HEK293 (cell line): ENCODE results near the gene SDCBP2.

Experiments
- CTCF ChIA-PET: fragments of 350-600 bp; formaldehyde crosslinking; extraction: SDS; loops from one replicate; lab custom pipeline; 2021; ENCODE audit warnings: antibody characterized with exemption; lab: Yijun Ruan, JAX
- POLR2A ChIA-PET: fragments of 300-600 bp; formaldehyde crosslinking; extraction: SDS; loops from one replicate; lab custom pipeline; 2020; ENCODE audit warnings: antibody characterized with exemption, inconsistent platforms; lab: Yijun Ruan, JAX
- H3K27ac ChIP-seq: fragments of 200-500 bp; sonication (Bioruptor generic); 2 replicates; pipeline ENCODE4 v1.5.1; 2014; ENCODE audit warnings: low read depth, low read length, control low read depth, inconsistent platforms; ENCODE audit errors: extremely low read depth
- H3K36me3 ChIP-seq, 2 experiments: fragments of 200-500 bp in 1 of 2; sonication (Bioruptor generic) in 1 of 2; 1 replicate in 1 of 2; 2 replicates in 1 of 2; pipeline ENCODE4 v1.5.1; 2014 to 2017; ENCODE audit warnings: inconsistent platforms in 2 of 2, low read length in 2 of 2; ENCODE audit not compliant: control insufficient read depth in 2 of 2, insufficient read depth in 1 of 2
- H3K4me1 ChIP-seq: fragments of 200-500 bp; sonication (Bioruptor generic); 2 replicates; pipeline ENCODE4 v1.5.1; 2014; ENCODE audit warnings: mild to moderate bottlenecking, low read length, inconsistent platforms; ENCODE audit not compliant: control insufficient read depth, insufficient read depth
- H3K4me3 ChIP-seq: 2 replicates; pipeline ENCODE4 v1.5.1; 2011; ENCODE audit warnings: low read depth, mild to moderate bottlenecking, control low read depth, low read length, moderate library complexity
- H3K9me3 ChIP-seq: fragments of 200-500 bp; sonication (Bioruptor generic); 2 replicates; pipeline ENCODE4 v1.5.1; 2014; ENCODE audit warnings: low read depth, low read length, inconsistent platforms; ENCODE audit not compliant: control insufficient read depth, insufficient read depth
- INSM2 ChIP-seq: fragments of 450-650 bp; formaldehyde crosslinking; IDR thresholded peaks from 2 replicates; pipeline ENCODE4 v1.5.1; 2016; ENCODE audit warnings: missing biosample characterization, missing genetic modification characterization
- OVOL3 ChIP-seq: fragments of 450-650 bp; formaldehyde crosslinking; IDR thresholded peaks from 2 replicates; pipeline ENCODE4 v1.5.1; 2016; ENCODE audit warnings: missing biosample characterization, missing genetic modification characterization
- SCRT2 ChIP-seq: fragments of 450-650 bp; formaldehyde crosslinking; IDR thresholded peaks from 2 replicates; pipeline ENCODE4 v1.5.1; 2016; ENCODE audit warnings: missing biosample characterization, missing genetic modification characterization
- ZNF114 ChIP-seq: fragments of 450-650 bp; formaldehyde crosslinking; IDR thresholded peaks from 2 replicates; pipeline ENCODE4 v1.5.0; 2017; ENCODE audit warnings: missing biosample characterization, missing genetic modification characterization
- ZNF18 ChIP-seq: fragments of 450-650 bp; formaldehyde crosslinking; IDR thresholded peaks from 2 replicates; pipeline ENCODE4 v1.5.1; 2016; ENCODE audit warnings: missing biosample characterization, missing genetic modification characterization
- ZNF221 ChIP-seq: fragments of 450-650 bp; formaldehyde crosslinking; IDR thresholded peaks from 2 replicates; pipeline ENCODE4 v1.5.1; 2017; ENCODE audit warnings: missing biosample characterization, missing genetic modification characterization, borderline replicate concordance
- ZNF26 ChIP-seq: fragments of 450-650 bp; formaldehyde crosslinking; IDR thresholded peaks from 2 replicates; pipeline ENCODE4 v1.5.1; 2016; ENCODE audit warnings: missing biosample characterization, missing genetic modification characterization
- ZNF292 ChIP-seq: fragments of 450-650 bp; formaldehyde crosslinking; IDR thresholded peaks from 2 replicates; pipeline ENCODE4 v1.5.1; 2016; ENCODE audit warnings: low read depth, missing biosample characterization, missing genetic modification characterization, borderline replicate concordance
- ZNF324 ChIP-seq: fragments of 450-650 bp; formaldehyde crosslinking; IDR thresholded peaks from 2 replicates; pipeline ENCODE4 v1.5.1; 2016; ENCODE audit warnings: missing biosample characterization, missing genetic modification characterization
- ZNF571 ChIP-seq: fragments of 450-650 bp; formaldehyde crosslinking; IDR thresholded peaks from 2 replicates; pipeline ENCODE4 v1.5.0; 2017; ENCODE audit warnings: missing biosample characterization, missing genetic modification characterization
- ZNF621 ChIP-seq: fragments of 450-650 bp; formaldehyde crosslinking; IDR thresholded peaks from 2 replicates; pipeline ENCODE4 v1.5.1; 2017; ENCODE audit warnings: missing biosample characterization, missing genetic modification characterization
- ZNF639 ChIP-seq: fragments of 450-650 bp; formaldehyde crosslinking; IDR thresholded peaks from 2 replicates; pipeline ENCODE4 v1.5.1; 2016; ENCODE audit warnings: missing biosample characterization, missing genetic modification characterization
- ZSCAN23 ChIP-seq: fragments of 450-650 bp; formaldehyde crosslinking; IDR thresholded peaks from 2 replicates; pipeline ENCODE4 v1.5.1; 2016; ENCODE audit warnings: missing biosample characterization, missing genetic modification characterization
- ZXDB ChIP-seq: fragments of 450-650 bp; formaldehyde crosslinking; IDR thresholded peaks from 2 replicates; pipeline ENCODE4 v1.5.1; 2016; ENCODE audit warnings: missing biosample characterization, missing genetic modification characterization

The SDCBP2 gene

GRCh38 chr20:1308702-1309095 is 20.2 kb downstream of the SDCBP2 start (continued):
- no peak for TF ChIP-seq ZSCAN23 (tag by site-specific recombination)

DNA sequence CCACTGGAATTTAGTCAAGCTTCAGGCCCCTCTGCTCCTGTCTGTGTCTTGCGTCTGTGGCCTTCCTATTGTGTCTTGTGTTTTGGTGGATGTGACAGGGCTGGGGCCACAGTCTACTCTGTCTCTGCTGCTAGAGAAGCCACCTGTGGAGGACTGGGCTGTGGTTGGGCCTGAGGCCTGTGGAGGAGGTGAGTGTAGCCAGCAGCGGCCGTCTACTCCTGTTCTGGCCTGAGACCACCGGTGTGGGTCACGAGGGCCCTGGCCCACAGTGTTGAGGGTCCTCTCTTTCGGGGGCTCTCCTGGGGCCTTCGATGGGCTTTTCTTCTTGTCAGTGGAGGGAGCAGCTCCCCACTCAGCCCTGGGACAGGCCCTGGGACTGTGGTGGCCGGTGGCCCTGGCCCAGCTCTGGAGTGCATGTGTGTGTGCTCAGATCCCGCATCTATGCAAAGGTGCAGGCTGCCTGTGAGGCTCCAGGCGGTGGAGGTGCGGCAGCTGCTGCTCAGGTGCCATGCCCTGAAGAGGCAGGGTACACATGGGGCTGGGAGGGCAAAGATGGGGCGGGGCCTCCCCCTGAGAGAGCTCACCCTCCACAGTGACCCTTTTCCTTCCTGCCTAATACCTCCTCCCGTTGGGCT is 20.8 kb downstream of the SDCBP2 start:
- TF ChIP-seq SCRT2 (tag by site-specific recombination) = peak; percentile 31; the same call in 1 of the 2 replicates
- no peak for TF ChIP-seq ZNF292 (tag by site-specific recombination)
- TF ChIP-seq, all 188 proteins: peak for 1
- no peak overlapping the region for H3K4me3 ChIP-seq
- H3K36me3 ChIP-seq = peaks cover 0 to 18% of the 10 kb centered on the region in 2 experiments; a peak in 1 of 3 replicates
- no peak overlapping the region for H3K27ac ChIP-seq
- ChIA-PET POLR2A (no interaction called here), CTCF (interaction anchor here (1.2 kb wide), 1 partner anchor 129 kb away, joined by 4 read pairs; no protein-coding TSS in a partner anchor)
- no peaks in the 10 kb centered on the region for H3K9me3 ChIP-seq
- no peaks in the 10 kb centered on the region for H3K4me1 ChIP-seq

DNA sequence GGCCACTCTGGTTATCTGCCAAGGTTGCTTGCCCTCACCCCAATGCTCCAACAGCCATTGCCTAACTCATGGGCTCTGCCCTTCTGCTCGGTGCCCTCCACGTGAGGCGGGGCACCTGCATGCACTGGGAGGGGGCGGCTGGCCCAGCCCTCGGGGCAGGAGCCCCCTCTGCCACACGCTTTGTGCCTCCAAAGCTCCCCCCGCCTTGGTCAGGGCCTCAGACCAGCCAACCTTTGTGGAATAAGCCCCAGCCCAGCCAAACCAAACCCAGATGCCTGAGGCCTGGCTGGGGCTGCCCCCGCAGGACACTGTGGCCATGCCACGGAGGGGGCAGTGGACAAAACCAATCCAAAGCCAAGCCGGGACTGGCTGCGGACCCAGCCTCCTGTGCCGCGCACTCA is 21.4 kb downstream of the SDCBP2 start:
- ChIA-PET CTCF (interaction anchor here (1.2 kb wide), 1 partner anchor 130 kb away, joined by 4 read pairs; no protein-coding TSS in a partner anchor), POLR2A (no interaction called here)
- no peaks in the 10 kb centered on the region for H3K9me3 ChIP-seq
- H3K27ac ChIP-seq = no peak overlapping the region
- H3K4me1 ChIP-seq = no peaks in the 10 kb centered on the region
- no peak for TF ChIP-seq ZNF571 (tag by site-specific recombination)
- no peak for TF ChIP-seq ZNF18 (tag by site-specific recombination)
- TF ChIP-seq OVOL3 (tag by site-specific recombination) = no peak
- no peak for TF ChIP-seq ZNF26 (tag by site-specific recombination)
- no peak for TF ChIP-seq INSM2 (tag by site-specific recombination)
- TF ChIP-seq ZNF221 (tag by site-specific recombination) = no peak
- TF ChIP-seq ZNF621 (tag by site-specific recombination) = no peak
- no peak for TF ChIP-seq ZXDB (tag by site-specific recombination)
- peaks cover 0 to 18% of the 10 kb centered on the region in 2 experiments; a peak in 1 of 3 replicates for H3K36me3 ChIP-seq
- no peak overlapping the region for H3K4me3 ChIP-seq

- no peak overlapping the region for H3K27ac ChIP-seq
- CTCF ChIA-PET = no interaction called here
- H3K36me3 ChIP-seq = peaks cover 0 to 18% of the 10 kb centered on the region in 2 experiments; a peak in 1 of 3 replicates
- no peaks in the 10 kb centered on the region for H3K9me3 ChIP-seq
- no peak for TF ChIP-seq ZNF639 (tag by site-specific recombination)
- no peak for TF ChIP-seq ZNF114 (tag by site-specific recombination)
- no peak for TF ChIP-seq ZNF324 (tag by site-specific recombination)
- no peak for TF ChIP-seq ZNF621 (tag by site-specific recombination)
- TF ChIP-seq, all 188 proteins: peak for 0
- POLR2A ChIA-PET = no interaction called here
- Histone ChIP-seq H3K4me3 (no peak overlapping the region), H3K4me1 (no peaks in the 10 kb centered on the region)
These were observed 21.8 kb downstream of the SDCBP2 start for GRCh38 chr20:1307171-1307570.
